ENCODE data around the gene PES1. TPM values are rescaled to one million over a fixed set of nuclear protein-coding genes. Genes with fewer than 3 reads are reported as not detected.

The PES1 gene
- total RNA-seq, 1 donor from 2014 or later, result 40.6 TPM

GRCh38 chr22:30538280-30538679, 53.4 kb downstream of the PES1 start:
- Mint-ChIP-seq H3K4me1 (ENCODE audit: low read depth, unreplicated experiment) (no peaks in the 10 kb centered on the region), H3K36me3 (ENCODE audit: unreplicated experiment) (no peaks in the 10 kb centered on the region), H3K27me3 (ENCODE audit: unreplicated experiment) (peaks cover 8% of the 10 kb centered on the region), H3K4me3 (ENCODE audit: unreplicated experiment) (no peak overlapping the region), H3K27ac (ENCODE audit: unreplicated experiment) (no peak overlapping the region), H3K9me3 (ENCODE audit: unreplicated experiment) (no peaks in the 10 kb centered on the region)
- no peak for TF ChIP-seq CTCF (IDR thresholded peaks at IDR 0.05; ENCODE audit: partially characterized antibody, unreplicated experiment)
- DNase-seq, result no peak

GRCh38 chr22:30537083-30537731, 54.5 kb downstream of the PES1 start:
- Mint-ChIP-seq H3K27ac (ENCODE audit: unreplicated experiment) (no peak overlapping the region), H3K9me3 (ENCODE audit: unreplicated experiment) (no peaks in the 10 kb centered on the region), H3K4me1 (ENCODE audit: low read depth, unreplicated experiment) (no peaks in the 10 kb centered on the region), H3K27me3 (ENCODE audit: unreplicated experiment) (peaks cover 8% of the 10 kb centered on the region), H3K4me3 (ENCODE audit: unreplicated experiment) (no peak overlapping the region), H3K36me3 (ENCODE audit: unreplicated experiment) (no peaks in the 10 kb centered on the region)
- TF ChIP-seq CTCF (IDR thresholded peaks at IDR 0.05; ENCODE audit: partially characterized antibody, unreplicated experiment), result no peak
- DNase-seq, result no peak

- no peak for TF ChIP-seq CTCF (IDR thresholded peaks at IDR 0.05; ENCODE audit: partially characterized antibody, unreplicated experiment)
- Mint-ChIP-seq H3K36me3 (ENCODE audit: unreplicated experiment) (no peaks in the 10 kb centered on the region), H3K4me1 (ENCODE audit: low read depth, unreplicated experiment) (no peaks in the 10 kb centered on the region), H3K27me3 (ENCODE audit: unreplicated experiment) (peaks cover 6% of the 10 kb centered on the region), H3K27ac (ENCODE audit: unreplicated experiment) (no peak overlapping the region), H3K9me3 (ENCODE audit: unreplicated experiment) (no peaks in the 10 kb centered on the region), H3K4me3 (ENCODE audit: unreplicated experiment) (no peak overlapping the region)
- no peak for DNase-seq
Measured at GRCh38 chr22:30535182-30535581, 56.5 kb downstream of the PES1 start.

- H3K27ac Mint-ChIP-seq (ENCODE audit: unreplicated experiment), result no peak overlapping the region
- DNase-seq, result no peak
- H3K4me1 Mint-ChIP-seq (ENCODE audit: low read depth, unreplicated experiment), result no peaks in the 10 kb centered on the region
- no peaks in the 10 kb centered on the region for H3K9me3 Mint-ChIP-seq (ENCODE audit: unreplicated experiment)
- no peaks in the 10 kb centered on the region for H3K36me3 Mint-ChIP-seq (ENCODE audit: unreplicated experiment)
- peaks cover 6% of the 10 kb centered on the region for H3K27me3 Mint-ChIP-seq (ENCODE audit: unreplicated experiment)
- TF ChIP-seq CTCF (IDR thresholded peaks at IDR 0.05; ENCODE audit: partially characterized antibody, unreplicated experiment), result no peak
- H3K4me3 Mint-ChIP-seq (ENCODE audit: unreplicated experiment), result no peak overlapping the region
Measured at GRCh38 chr22:30531651-30532608, 59.8 kb downstream of the PES1 start.

GRCh38 chr22:30526656-30527055, 65.1 kb downstream of the PES1 start:
- no peak for DNase-seq
- H3K36me3 Mint-ChIP-seq (ENCODE audit: unreplicated experiment), result no peaks in the 10 kb centered on the region
- H3K27ac Mint-ChIP-seq (ENCODE audit: unreplicated experiment), result no peak overlapping the region
- no peaks in the 10 kb centered on the region for H3K4me1 Mint-ChIP-seq (ENCODE audit: low read depth, unreplicated experiment)
- H3K27me3 Mint-ChIP-seq (ENCODE audit: unreplicated experiment), result peaks cover 4% of the 10 kb centered on the region
- H3K4me3 Mint-ChIP-seq (ENCODE audit: unreplicated experiment), result no peak overlapping the region
- TF ChIP-seq CTCF (IDR thresholded peaks at IDR 0.05; ENCODE audit: partially characterized antibody, unreplicated experiment), result no peak
- peaks cover 1% of the 10 kb centered on the region for H3K9me3 Mint-ChIP-seq (ENCODE audit: unreplicated experiment)

Data from glutamatergic neuron (in vitro differentiated cells).